HG03045 (cell line): ENCODE results near the gene MRPS18A.
A peak's percentile ranks its signal among the peaks of the same experiment; 100 is the strongest.

Experiments
- ATAC-seq: cut with Tn5 transposase; IDR thresholded peaks from one replicate; pipeline ENCODE4 v1.9.1; 2021; ENCODE audit warnings: mild to moderate bottlenecking, moderate library complexity; ENCODE audit not compliant: unreplicated experiment

Gene MRPS18A

GRCh38 chr6:43687437-43688347 is at the start of gene MRPS18A:
Gene MRPS18A, minus strand, starts transcription at chr6:43687791. Its CDS starts 12 bp downstream, at chr6:43687779.
- peak; percentile 87 for ATAC-seq

- ATAC-seq, result no peak
Measured at GRCh38 chr6:43736844-43737243, 49.3 kb upstream of the MRPS18A start.

- ATAC-seq, result no peak
Measured at GRCh38 chr6:43736211-43736786, 48.7 kb upstream of the MRPS18A start.

DNA sequence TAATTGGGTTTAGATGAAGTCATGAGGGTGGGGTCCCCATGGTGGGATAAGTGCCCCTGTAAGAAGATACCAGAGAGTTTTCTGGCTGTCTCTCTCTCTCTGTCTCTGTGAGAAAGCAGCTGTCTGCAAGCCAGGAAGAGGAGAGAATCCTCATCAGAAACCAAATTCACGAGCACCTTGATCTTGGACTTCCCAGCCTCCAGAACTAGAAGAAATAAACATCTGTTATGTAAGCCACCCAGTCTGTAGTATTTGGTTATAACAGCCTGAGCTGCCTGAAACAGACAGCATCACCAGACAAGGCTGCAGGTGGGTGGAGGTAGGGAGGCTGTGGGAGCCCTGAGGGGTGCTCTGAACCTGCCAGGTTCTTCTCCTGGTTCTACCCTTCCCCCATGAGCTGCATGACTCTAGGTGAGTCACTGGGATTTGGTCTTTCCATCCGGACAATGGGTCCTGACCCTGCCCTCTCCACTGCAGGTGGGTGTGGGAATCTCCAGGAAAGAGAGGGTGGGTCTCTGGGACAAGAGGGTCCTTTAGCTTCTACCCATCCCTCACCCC is 48.1 kb upstream of the MRPS18A start:
- ATAC-seq, result no peak

- ATAC-seq, result peak; percentile 20
Measured at GRCh38 chr6:43734294-43734665, 46.7 kb upstream of the MRPS18A start.

DNA sequence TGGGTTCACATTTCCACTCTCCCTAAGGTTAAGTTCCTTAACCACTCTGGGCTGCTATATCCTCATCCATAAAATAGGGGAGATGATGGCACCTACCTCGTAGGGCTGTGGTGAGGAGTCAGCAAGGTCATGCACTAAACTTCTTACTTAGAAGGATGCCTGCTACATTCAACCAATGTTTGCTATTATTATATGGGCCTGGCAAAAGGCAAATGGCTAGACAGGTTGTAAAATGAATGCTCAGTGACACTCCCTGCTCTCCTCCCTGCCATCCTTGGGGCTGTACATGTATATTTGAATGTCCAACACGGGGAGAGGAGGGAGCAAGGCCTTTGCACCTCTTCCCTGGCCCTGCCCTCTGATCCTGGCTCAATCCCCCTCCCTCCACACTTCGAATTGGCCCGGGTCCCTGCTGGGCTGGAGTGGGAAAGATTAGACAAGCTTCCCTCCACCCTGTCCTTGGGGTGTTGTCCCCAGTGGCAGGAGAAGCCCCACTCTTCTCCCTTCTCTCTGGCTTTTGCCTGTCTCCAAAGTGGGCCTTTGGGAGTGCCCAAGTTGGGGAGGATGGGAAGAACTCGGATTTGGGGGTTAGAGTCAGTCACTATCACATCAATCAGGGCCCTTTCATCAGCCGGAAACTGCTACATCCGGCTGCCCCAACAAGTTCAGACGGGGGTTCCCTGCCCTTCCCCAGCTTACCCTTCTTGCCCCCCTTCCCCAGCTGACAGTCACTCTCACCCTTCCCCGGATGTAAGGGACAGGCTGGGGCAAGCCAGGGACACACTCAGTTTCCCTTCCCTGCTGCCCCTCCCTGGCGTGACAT is 46.1 kb upstream of the MRPS18A start:
- ATAC-seq, result peak; percentile 49

DNA sequence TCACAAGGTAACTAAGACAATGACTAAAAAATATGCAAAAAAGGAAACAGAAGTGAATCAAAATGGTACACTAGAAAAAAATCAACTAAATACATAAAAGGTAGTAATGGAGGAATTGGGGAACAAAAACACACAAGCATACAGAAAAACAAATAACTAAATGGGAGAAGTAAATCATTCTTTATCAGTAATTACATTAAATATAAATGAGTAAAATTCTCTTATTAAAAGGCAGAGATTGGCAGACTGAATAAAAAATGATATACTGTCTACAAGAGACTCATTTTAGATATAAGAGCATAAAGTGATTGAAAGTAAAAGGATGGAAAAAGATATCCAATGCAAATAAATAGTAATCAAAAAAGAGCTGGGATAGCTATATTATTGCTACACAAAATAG is 43.0 kb upstream of the MRPS18A start:
- no peak for ATAC-seq

DNA sequence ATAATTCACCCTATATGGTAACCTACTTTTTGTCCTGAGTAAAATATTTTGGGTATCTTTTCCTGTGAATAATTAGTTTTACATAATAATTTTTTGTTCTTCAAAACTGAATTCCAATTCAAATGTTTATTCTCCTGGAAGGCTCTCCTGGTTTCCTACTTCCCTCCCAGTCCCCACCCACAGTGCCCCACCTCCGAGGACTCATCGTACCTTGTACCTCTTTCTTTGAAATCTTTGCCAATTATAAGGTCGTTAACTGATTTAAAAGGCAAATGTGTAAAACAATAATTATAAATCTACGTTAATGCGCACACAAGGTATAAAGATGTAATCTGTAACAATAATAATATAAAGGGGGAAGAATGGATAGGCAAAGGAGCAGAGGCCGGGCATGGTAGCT is 41.9 kb upstream of the MRPS18A start:
- no peak for ATAC-seq

- ATAC-seq, result no peak
Measured at GRCh38 chr6:43728586-43728985, 41.0 kb upstream of the MRPS18A start.

DNA sequence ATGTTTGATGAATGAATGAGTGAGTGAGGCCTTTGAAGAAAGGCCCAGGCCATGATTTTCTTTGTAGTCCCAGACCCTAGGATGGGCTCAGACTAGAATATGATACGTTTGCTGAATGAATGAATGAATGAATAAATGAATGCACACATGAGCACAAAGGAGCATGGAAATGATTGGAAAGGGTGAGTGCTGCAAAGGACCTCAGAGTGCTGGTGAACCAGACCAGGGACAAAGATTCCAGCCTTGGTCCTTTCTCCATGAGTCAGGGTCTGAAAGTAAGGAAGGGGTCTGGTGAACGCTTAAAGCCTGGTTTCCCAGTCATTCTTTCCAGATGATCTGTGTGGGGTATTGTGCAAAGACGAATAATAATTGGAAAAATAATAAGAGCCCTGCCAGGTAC is 40.0 kb upstream of the MRPS18A start:
- no peak for ATAC-seq

DNA sequence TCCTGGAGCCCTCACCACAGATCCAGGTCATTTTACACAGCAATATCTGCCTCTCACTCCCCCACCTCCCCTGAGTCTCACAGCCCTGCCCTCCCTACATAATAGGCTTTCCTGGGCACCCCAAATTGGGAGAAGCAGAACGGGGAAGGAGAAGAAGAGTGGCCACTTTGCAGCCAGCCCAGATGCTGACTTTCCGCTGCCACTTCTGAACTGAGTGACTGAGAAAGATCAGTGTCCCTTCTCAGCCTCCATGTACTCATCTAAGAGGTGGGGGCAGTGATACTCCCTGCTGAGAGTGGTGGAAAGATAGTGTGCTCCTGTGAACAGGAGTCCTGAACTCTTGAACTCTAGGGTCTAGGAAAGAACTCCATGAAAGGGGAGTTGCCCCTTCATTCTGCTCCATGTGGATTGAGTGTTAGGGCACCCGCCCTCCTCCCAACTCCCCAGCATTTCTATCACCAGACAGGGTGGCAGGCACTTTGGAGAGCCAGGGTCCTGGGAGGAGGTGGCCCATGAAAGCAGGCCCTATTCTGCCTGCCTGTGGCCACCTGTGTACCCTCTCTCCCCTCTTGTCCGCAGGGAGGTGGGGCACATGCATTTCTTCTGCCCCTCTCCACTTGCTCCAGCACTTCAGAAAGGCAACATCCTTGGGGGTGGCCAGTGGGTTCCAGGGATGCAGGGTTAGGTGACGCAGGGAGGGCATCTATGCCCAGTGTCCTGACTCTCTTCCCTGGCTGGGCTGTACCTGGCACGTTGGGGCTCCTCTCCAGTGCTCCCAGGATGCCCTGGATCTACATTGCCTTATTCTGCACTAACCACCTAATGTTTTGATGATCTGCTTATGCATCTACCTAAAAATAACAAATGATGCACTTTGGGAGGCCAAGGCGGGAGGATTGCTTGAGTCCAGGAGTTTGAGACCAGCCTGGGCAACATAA is 38.3 kb upstream of the MRPS18A start:
- no peak for ATAC-seq

GRCh38 chr6:43724914-43725642 is 37.5 kb upstream of the MRPS18A start:
- ATAC-seq, result peak; percentile 67

GRCh38 chr6:43724354-43724753 is 36.8 kb upstream of the MRPS18A start:
- no peak for ATAC-seq

DNA sequence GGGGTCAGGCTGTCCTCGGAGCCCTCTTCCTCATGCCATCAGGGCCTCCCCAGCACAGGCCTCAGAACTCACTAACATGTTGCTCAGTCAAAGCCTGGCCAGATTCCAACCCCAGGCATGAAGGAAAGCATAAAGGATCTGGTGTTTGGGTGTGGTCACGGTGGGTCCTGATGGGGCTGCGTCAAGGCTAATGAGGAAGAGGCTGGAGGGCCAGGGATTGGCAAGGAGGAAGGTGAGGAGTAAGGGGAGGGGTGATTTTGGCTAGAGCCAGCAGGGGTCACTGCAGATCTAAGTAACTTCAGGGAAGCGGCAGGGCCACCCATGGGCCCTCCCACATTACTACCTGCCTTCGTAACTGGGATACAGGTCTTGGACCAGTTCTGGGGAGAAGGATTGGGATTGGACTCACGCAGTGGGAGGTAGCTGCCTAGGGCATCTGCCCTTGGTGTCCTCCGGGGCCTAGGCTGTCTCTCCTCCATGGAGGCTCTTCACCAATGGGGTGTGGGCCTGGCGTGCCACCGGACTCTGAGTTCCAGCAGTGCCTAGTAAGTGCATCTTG is 36.2 kb upstream of the MRPS18A start:
- peak; percentile 67 for ATAC-seq

DNA sequence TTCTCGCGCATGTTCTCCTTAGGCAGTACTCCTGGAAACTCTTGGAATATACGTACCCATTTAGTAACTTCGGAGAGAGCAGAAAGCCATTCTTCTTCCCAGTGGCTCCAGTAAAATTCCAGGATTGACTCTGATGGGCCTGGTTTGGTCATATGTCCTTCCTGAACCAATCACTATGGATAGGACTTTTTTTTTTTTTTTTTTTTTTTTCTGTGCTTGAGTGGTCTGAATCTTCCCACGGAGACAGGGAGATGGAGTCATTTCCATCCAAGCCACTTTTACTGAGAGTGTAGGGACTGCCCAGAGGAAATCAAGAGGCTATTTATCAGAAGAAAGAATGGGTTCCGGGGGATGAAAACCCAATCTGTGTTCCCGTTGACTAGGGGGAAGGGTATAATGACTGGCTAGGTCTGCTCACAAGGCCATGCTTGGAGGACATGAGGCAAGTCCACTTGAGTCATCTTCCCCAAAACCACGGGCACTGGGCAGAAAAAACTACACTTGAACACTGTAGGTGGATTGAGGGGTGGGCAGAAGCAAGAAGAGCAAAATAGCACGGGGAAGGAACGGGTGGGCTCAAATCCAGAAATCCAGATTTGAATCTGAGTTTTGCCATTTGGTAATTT is 35.4 kb upstream of the MRPS18A start:
- ATAC-seq, result no peak

DNA sequence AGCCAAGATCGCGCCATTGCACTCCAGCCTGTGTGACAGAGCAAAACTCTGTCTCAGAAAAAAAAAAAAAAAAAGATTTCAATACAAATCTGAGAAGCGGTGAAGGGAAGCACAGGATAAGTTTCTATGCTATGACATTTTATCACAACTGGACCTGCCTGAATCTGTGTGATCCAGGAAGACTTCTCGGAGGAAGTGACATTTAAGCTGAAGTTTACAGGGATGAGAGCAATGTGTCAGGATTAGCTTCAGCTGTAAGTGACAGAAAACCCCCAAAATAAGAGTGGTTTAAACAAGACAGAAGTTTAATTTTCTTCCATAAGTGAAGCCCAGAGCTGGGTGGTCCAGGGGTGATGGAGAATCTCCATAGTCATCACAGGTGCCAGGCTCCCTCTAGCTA is 33.4 kb upstream of the MRPS18A start:
- no peak for ATAC-seq

DNA sequence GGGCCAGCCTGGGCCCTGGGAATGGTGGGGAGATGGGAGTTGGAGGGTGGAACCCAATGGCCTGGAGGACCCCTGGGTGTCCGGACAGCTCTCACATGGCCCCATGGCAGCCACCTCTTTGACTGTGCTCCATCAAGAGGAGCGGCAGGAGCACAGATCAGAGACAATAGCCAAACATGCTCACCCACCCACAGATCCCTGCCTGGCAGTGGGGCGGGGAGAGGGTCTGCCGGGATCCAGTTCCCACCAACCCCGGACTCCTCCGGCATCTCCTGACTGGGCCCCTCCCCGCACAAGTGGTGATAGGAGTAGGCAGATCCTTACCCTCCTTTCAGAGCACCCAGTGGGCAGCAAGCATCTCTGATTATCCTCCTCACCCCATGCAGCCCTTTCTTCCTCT is 31.9 kb upstream of the MRPS18A start:
- ATAC-seq, result no peak

GRCh38 chr6:43718387-43719105 is 31.0 kb upstream of the MRPS18A start:
- ATAC-seq, result no peak
